GM03348 (cell line): ENCODE data around the gene DUOX2.
"Not testable (repeated sequence)": the region's sequence is repeated elsewhere in the genome, so short reads cannot be mapped to it uniquely, and the experiment has no call there.

Experiments
- DNase-seq: peaks from one replicate; pipeline ENCODE4 v3.0.0; 2012; ENCODE audit warnings: low spot score

DUOX2 gene

GRCh38 chr15:45118996-45119395, 5.0 kb upstream of the DUOX2 start:
- DNase-seq: no peak

- peak; percentile 97 for DNase-seq
Measured at GRCh38 chr15:45118131-45118588, 4.2 kb upstream of the DUOX2 start.

- no peak for DNase-seq
Measured at GRCh38 chr15:45117308-45118130, 3.5 kb upstream of the DUOX2 start.

- no peak for DNase-seq
Measured at GRCh38 chr15:45116482-45117307, 2.7 kb upstream of the DUOX2 start.

GRCh38 chr15:45116006-45116481, 2.1 kb upstream of the DUOX2 start:
- DNase-seq: no peak

- DNase-seq: no peak
Measured at GRCh38 chr15:45115312-45115820, 1.4 kb upstream of the DUOX2 start.

GRCh38 chr15:45114751-45115085, 746 bp upstream of the DUOX2 start:
- no peak for DNase-seq

- no peak for DNase-seq
Measured at GRCh38 chr15:45113380-45113990, 487 bp downstream of the DUOX2 start.

GRCh38 chr15:45112591-45113379, 1.2 kb downstream of the DUOX2 start:
- DNase-seq: no peak

GRCh38 chr15:45112143-45112590, 1.8 kb downstream of the DUOX2 start:
- DNase-seq: no peak

- DNase-seq: no peak
Measured at GRCh38 chr15:45111390-45112142, 2.4 kb downstream of the DUOX2 start.

GRCh38 chr15:45110256-45110820, 3.6 kb downstream of the DUOX2 start:
- DNase-seq: no peak

- DNase-seq: no peak
Measured at GRCh38 chr15:45107941-45108630, 5.9 kb downstream of the DUOX2 start.

GRCh38 chr15:45106002-45106790, 7.8 kb downstream of the DUOX2 start:
- DNase-seq: no peak

GRCh38 chr15:45105586-45105985, 8.4 kb downstream of the DUOX2 start:
- DNase-seq: no peak

GRCh38 chr15:45104170-45104569, 9.8 kb downstream of the DUOX2 start:
- not testable (repeated sequence) for DNase-seq

- no peak for DNase-seq
Measured at GRCh38 chr15:45102226-45102625, 11.7 kb downstream of the DUOX2 start.

- DNase-seq: no peak
Measured at GRCh38 chr15:45101749-45102148, 12.2 kb downstream of the DUOX2 start.
